H1 (cell line): Measurements from ENCODE around the gene CPXM1. TPM values are rescaled to one million over a fixed set of nuclear protein-coding genes. Genes with fewer than 3 reads are reported as not detected.

Experiments used
- BCL11A ChIP-seq, 2 experiments: IDR thresholded peaks; one replicate each; pipeline ENCODE4 v1.6.1; 2011; ENCODE audit warnings: low read depth in 2 of 2, low read length in 2 of 2, mild to moderate bottlenecking in 2 of 2
- CEBPB ChIP-seq: IDR thresholded peaks from 2 replicates; pipeline ENCODE4 v1.6.1; 2012; ENCODE audit warnings: low read depth, low read length
- CREB1 ChIP-seq: IDR thresholded peaks from 2 replicates; pipeline ENCODE4 v1.6.1; 2012; ENCODE audit warnings: inconsistent platforms
- KDM5A ChIP-seq: fragments of 200-600 bp; IDR thresholded peaks from 2 replicates; pipeline ENCODE4 v1.7.1; 2012; ENCODE audit warnings: mild to moderate bottlenecking, low read length, inconsistent platforms, mixed read lengths
- MAFK ChIP-seq: IDR thresholded peaks from 2 replicates; pipeline ENCODE4 v1.6.1; 2012; ENCODE audit warnings: low read depth, mild to moderate bottlenecking, improper control_type of control experiment, low read length
- RAD21 ChIP-seq, 2 experiments: IDR thresholded peaks in 1 of 2; conservative IDR thresholded peaks in 1 of 2; 2 replicates each; pipeline ENCODE4 v1.6.1; 2011; ENCODE audit warnings: low read depth in 2 of 2, low read length in 2 of 2, improper control_type of control experiment in 1 of 2, inconsistent platforms in 1 of 2, mild to moderate bottlenecking in 1 of 2, moderate library complexity in 1 of 2
- RNF2 ChIP-seq: fragments of 200-900, 300-1000 bp; sonication (generic); IDR thresholded peaks from 2 replicates; pipeline ENCODE4 v1.7.1; 2016; ENCODE audit warnings: borderline replicate concordance, low read depth, mild to moderate bottlenecking, antibody characterized with exemption, low read length; ENCODE audit not compliant: poor library complexity, severe bottlenecking; ENCODE audit errors: missing control alignments
- SP1 ChIP-seq: IDR thresholded peaks from 2 replicates; pipeline ENCODE4 v1.6.1; 2011; ENCODE audit warnings: low read depth, low read length
- polyA plus RNA-seq, 7 experiments: library from polyadenylated mRNA; depleted of rRNA in 3 of 7; stranded (reverse) in 5 of 7; unstranded in 2 of 7; fragments of >200 nt in 5 of 7; fragments of 200-250 nt in 2 of 7; gene quantifications; 1 replicate in 5 of 7; 2 replicates in 1 of 7; 4 replicates in 1 of 7; pipeline versions ENCODE4 v1.2.1 to v1.2.3, GENCODE V29; 2011 to 2013; ENCODE audit warnings: missing spikeins in 2 of 7, mixed read lengths in 2 of 7
- total RNA-seq: library from RNA; stranded (reverse); fragmentation: NEBNext Ultra II Directional; extraction: Animal tissue kit (Norgen Biotek cat#: 25700); gene quantifications from 2 replicates; pipeline ENCODE4 v1.2.1, GENCODE V29; 2021
- TF ChIP-seq, protein P1 (sequence below): fragments of 300-600 bp; sonication (generic); IDR thresholded peaks from 2 replicates; pipeline ENCODE4 v1.7.1; 2012; ENCODE audit warnings: low read length, moderate library complexity, mild to moderate bottlenecking, inconsistent platforms; ENCODE audit not compliant: insufficient replicate concordance

The CPXM1 gene
- total and polyA plus RNA-seq, 2 of the 8 experiments (the other 6 are each of a cell fraction or from before 2014, with no cell fraction given), result 31.3 to 81.9 TPM

DNA sequence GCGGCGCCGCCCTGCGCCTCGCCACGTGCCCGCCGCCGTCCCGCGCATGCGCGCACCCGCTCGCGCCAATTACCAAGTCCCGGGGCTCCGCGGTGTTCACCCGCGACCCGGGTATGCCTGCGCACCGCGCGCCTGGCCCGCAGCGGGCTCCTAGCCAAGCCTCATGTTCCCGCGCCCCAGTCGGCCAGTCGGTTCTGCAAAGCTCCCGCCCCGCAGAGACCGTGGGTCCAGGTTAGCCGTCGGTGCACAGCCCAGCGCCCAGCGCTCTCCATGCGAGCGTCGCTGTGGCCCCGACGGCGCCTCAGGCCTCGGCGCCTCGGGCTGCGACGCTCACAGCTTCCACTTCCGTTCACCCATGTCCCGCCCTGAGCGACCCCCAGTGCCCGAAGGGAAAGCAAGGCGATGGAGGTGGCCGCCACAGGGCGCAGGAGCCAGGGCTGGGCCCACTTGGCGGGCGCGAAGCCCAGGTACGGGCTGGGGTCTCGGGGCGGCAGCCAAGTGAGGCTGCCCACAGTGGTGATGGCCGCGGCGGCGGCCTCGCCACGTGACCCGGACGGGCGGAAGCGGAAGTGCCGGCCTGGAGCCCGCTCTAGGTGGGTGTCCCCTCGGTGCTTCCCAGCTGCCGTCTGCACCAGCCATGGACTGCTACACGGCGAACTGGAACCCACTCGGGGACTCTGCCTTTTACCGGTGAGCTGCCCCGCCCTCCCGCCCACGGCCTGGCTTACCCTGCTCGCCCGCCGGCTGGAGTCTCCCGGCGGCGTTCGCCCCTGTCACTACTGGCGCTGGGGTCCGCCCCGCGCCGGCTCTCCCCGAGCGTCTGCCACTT lies 39.9 kb upstream of the CPXM1 start, which contains the start of the genes PCED1A and VPS16 (continued):
- TF ChIP-seq MAFK (no peak), RNF2 (peak; percentile 82), BCL11A (IDR thresholded peaks at IDR 0.05; ENCODE audit: low read depth in 2 of 2, low read length in 2 of 2) (no peak), KDM5A (no peak), SP1 (no peak), CREB1 (peak; percentile 50; the same call in 1 of the 2 replicates), CEBPB (no peak), RAD21 (IDR thresholded peaks at IDR 0.05 in 1 of 2, conservative IDR thresholded peaks at IDR 0.05 in 1 of 2; ENCODE audit: low read depth in 2 of 2, low read length in 2 of 2) (no peak)
- TF ChIP-seq, protein P1, sequence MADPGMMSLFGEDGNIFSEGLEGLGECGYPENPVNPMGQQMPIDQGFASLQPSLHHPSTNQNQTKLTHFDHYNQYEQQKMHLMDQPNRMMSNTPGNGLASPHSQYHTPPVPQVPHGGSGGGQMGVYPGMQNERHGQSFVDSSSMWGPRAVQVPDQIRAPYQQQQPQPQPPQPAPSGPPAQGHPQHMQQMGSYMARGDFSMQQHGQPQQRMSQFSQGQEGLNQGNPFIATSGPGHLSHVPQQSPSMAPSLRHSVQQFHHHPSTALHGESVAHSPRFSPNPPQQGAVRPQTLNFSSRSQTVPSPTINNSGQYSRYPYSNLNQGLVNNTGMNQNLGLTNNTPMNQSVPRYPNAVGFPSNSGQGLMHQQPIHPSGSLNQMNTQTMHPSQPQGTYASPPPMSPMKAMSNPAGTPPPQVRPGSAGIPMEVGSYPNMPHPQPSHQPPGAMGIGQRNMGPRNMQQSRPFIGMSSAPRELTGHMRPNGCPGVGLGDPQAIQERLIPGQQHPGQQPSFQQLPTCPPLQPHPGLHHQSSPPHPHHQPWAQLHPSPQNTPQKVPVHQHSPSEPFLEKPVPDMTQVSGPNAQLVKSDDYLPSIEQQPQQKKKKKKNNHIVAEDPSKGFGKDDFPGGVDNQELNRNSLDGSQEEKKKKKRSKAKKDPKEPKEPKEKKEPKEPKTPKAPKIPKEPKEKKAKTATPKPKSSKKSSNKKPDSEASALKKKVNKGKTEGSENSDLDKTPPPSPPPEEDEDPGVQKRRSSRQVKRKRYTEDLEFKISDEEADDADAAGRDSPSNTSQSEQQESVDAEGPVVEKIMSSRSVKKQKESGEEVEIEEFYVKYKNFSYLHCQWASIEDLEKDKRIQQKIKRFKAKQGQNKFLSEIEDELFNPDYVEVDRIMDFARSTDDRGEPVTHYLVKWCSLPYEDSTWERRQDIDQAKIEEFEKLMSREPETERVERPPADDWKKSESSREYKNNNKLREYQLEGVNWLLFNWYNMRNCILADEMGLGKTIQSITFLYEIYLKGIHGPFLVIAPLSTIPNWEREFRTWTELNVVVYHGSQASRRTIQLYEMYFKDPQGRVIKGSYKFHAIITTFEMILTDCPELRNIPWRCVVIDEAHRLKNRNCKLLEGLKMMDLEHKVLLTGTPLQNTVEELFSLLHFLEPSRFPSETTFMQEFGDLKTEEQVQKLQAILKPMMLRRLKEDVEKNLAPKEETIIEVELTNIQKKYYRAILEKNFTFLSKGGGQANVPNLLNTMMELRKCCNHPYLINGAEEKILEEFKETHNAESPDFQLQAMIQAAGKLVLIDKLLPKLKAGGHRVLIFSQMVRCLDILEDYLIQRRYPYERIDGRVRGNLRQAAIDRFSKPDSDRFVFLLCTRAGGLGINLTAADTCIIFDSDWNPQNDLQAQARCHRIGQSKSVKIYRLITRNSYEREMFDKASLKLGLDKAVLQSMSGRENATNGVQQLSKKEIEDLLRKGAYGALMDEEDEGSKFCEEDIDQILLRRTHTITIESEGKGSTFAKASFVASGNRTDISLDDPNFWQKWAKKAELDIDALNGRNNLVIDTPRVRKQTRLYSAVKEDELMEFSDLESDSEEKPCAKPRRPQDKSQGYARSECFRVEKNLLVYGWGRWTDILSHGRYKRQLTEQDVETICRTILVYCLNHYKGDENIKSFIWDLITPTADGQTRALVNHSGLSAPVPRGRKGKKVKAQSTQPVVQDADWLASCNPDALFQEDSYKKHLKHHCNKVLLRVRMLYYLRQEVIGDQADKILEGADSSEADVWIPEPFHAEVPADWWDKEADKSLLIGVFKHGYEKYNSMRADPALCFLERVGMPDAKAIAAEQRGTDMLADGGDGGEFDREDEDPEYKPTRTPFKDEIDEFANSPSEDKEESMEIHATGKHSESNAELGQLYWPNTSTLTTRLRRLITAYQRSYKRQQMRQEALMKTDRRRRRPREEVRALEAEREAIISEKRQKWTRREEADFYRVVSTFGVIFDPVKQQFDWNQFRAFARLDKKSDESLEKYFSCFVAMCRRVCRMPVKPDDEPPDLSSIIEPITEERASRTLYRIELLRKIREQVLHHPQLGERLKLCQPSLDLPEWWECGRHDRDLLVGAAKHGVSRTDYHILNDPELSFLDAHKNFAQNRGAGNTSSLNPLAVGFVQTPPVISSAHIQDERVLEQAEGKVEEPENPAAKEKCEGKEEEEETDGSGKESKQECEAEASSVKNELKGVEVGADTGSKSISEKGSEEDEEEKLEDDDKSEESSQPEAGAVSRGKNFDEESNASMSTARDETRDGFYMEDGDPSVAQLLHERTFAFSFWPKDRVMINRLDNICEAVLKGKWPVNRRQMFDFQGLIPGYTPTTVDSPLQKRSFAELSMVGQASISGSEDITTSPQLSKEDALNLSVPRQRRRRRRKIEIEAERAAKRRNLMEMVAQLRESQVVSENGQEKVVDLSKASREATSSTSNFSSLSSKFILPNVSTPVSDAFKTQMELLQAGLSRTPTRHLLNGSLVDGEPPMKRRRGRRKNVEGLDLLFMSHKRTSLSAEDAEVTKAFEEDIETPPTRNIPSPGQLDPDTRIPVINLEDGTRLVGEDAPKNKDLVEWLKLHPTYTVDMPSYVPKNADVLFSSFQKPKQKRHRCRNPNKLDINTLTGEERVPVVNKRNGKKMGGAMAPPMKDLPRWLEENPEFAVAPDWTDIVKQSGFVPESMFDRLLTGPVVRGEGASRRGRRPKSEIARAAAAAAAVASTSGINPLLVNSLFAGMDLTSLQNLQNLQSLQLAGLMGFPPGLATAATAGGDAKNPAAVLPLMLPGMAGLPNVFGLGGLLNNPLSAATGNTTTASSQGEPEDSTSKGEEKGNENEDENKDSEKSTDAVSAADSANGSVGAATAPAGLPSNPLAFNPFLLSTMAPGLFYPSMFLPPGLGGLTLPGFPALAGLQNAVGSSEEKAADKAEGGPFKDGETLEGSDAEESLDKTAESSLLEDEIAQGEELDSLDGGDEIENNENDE, result no peak
